Kidney (tissue), 14 donors: ENCODE results near the gene C1QC. TPM values are rescaled to one million over a fixed set of nuclear protein-coding genes. Genes with fewer than 3 reads are reported as not detected.

ENCODE experiments used
- DNase-seq, 5 donors: peaks; one replicate each; pipeline ENCODE4 v3.0.0-alpha.2; 2013 to 2020
- FAIRE-seq: peaks from 2 replicates; lab custom pipeline; 2012; peaks lifted over from hg19 to GRCh38; lab: Jason Lieb, UNC
- H3K27ac ChIP-seq, 2 donors: one replicate each; pipeline ENCODE4 v1.7.0; 2013; ENCODE audit warnings: low read depth in 2 of 2, low read length in 2 of 2, inconsistent platforms in 1 of 2
- H3K27me3 ChIP-seq: one replicate; pipeline ENCODE4 v1.7.1; 2013; ENCODE audit warnings: low read length, inconsistent platforms; ENCODE audit not compliant: control insufficient read depth, insufficient read depth
- H3K36me3 ChIP-seq, 3 donors: one replicate each; pipeline versions ENCODE4 v1.7.0 to v1.7.1; 2013; ENCODE audit warnings: low read length in 3 of 3, control low read depth in 1 of 3, inconsistent platforms in 1 of 3; ENCODE audit not compliant: insufficient read depth in 3 of 3, control insufficient read depth in 2 of 3
- H3K4me1 ChIP-seq, 3 donors: one replicate each; pipeline versions ENCODE4 v1.7.0 to v1.7.1; 2013; ENCODE audit warnings: low read length in 3 of 3, inconsistent platforms in 1 of 3, low read depth in 1 of 3; ENCODE audit not compliant: control insufficient read depth in 2 of 3, insufficient read depth in 2 of 3
- H3K4me3 ChIP-seq, 3 donors: one replicate each; pipeline versions ENCODE4 v1.7.0 to v1.8.1; 2013; ENCODE audit warnings: low read length in 3 of 3, control low read depth in 1 of 3, inconsistent platforms in 1 of 3
- H3K9ac ChIP-seq, 3 donors: one replicate each; pipeline versions ENCODE4 v1.7.0 to v1.7.1; 2013; ENCODE audit warnings: low read length in 3 of 3, control low read depth in 1 of 3, inconsistent platforms in 1 of 3
- H3K9me3 ChIP-seq, 3 donors: one replicate each; pipeline versions ENCODE4 v1.7.0 to v1.7.1; 2013; ENCODE audit warnings: low read length in 3 of 3, control low read depth in 1 of 3, inconsistent platforms in 1 of 3; ENCODE audit not compliant: control insufficient read depth in 2 of 3, insufficient read depth in 1 of 3
- CTCF ChIP-seq: IDR thresholded peaks from 3 replicates; pipeline ENCODE4 v1.5.1; 2012; ENCODE audit warnings: mild to moderate bottlenecking, moderate library complexity, borderline replicate concordance; ENCODE audit not compliant: insufficient read depth; ENCODE audit errors: extremely low read depth
- intact Hi-C: fragments of 100-400 bp; cut with DNase I; formaldehyde crosslinking; loops from one replicate; pipeline ENCODE4 v1.11.1; 2022
- polyA plus RNA-seq: library from polyadenylated mRNA; stranded (reverse); fragments of 350-450 nt; fragmentation: Illumina TruSeq; extraction: RNeasy Lipid Tissue Mini Kit (QIAGEN cat#74804); gene quantifications from one replicate; pipeline ENCODE4 v1.2.3, GENCODE V29; 2014; ENCODE audit warnings: low read depth, low replicate concordance; ENCODE audit not compliant: insufficient read depth
- total RNA-seq: library from RNA; stranded (reverse); fragmentation: NEBNext Ultra II Directional; extraction: Animal tissue kit (Norgen Biotek cat#: 25700); gene quantifications from one replicate; pipeline ENCODE4 v1.2.1, GENCODE V29; 2021
- donor health status: control.
- donor health status: control.
- donor health status: control.
- donor health status: control.
- donor health status: control.
- donor health status: DM: yes; HTN: yes; CAD: no.
- donor health status: Normal renal cell carcinoma (clear cell type).

C1QC gene
- total and polyA plus RNA-seq, 2 donors from 2014 or later = 57.4 to 287 TPM

- no peak overlapping the region for H3K9ac ChIP-seq
- H3K27me3 ChIP-seq = no peaks in the 10 kb centered on the region
- H3K4me3 ChIP-seq = no peak overlapping the region
- FAIRE-seq (no peak), DNase-seq (no peak)
- intact Hi-C loops = no loop called here
- no peaks in the 10 kb centered on the region for H3K36me3 ChIP-seq
- no peaks in the 10 kb centered on the region for H3K4me1 ChIP-seq
- no peaks in the 10 kb centered on the region for H3K9me3 ChIP-seq
- TF ChIP-seq CTCF = no peak
- no peak overlapping the region for H3K27ac ChIP-seq
Observed at GRCh38 chr1:22600071-22600816, 43.2 kb upstream of the C1QC start.

- FAIRE-seq (no peak), DNase-seq (peak in 1 of 5 donors; percentile 71)
- H3K9me3 ChIP-seq = no peaks in the 10 kb centered on the region
- no peak overlapping the region for H3K9ac ChIP-seq
- TF ChIP-seq CTCF = no peak
- H3K27ac ChIP-seq = no peak overlapping the region
- H3K4me3 ChIP-seq = no peak overlapping the region
- H3K36me3 ChIP-seq = no peaks in the 10 kb centered on the region
- no peaks in the 10 kb centered on the region for H3K27me3 ChIP-seq
- no peaks in the 10 kb centered on the region for H3K4me1 ChIP-seq
- intact Hi-C loops = no loop called here
Observed at GRCh38 chr1:22600817-22601605, 42.4 kb upstream of the C1QC start.

- Histone ChIP-seq H3K27me3 (no peaks in the 10 kb centered on the region), H3K9ac (no peak overlapping the region), H3K9me3 (no peaks in the 10 kb centered on the region), H3K36me3 (no peaks in the 10 kb centered on the region), H3K4me1 (no peaks in the 10 kb centered on the region), H3K27ac (no peak overlapping the region), H3K4me3 (no peak overlapping the region)
- intact Hi-C loops = no loop called here
- TF ChIP-seq CTCF = no peak
- FAIRE-seq (no peak), DNase-seq (no peak)
Observed at GRCh38 chr1:22601610-22602009, 41.8 kb upstream of the C1QC start.
